Suprapubic skin (tissue), 4 donors: ENCODE measurements around the gene SPCS1. TPM values are rescaled to one million over a fixed set of nuclear protein-coding genes. Genes with fewer than 3 reads are reported as not detected.

Experiments used
- DNase-seq, 2 donors: peaks; one replicate each; pipeline ENCODE4 v3.0.0-alpha.2; 2019; ENCODE audit warnings: low spot score in 2 of 2
- H3K27ac ChIP-seq: fragments of 200-600 bp; sonication (generic); one replicate; pipeline ENCODE4 v1.5.1; 2019
- H3K27me3 ChIP-seq: fragments of 200-600 bp; sonication (generic); one replicate; pipeline ENCODE4 v1.5.1; 2019
- H3K36me3 ChIP-seq: fragments of 200-600 bp; sonication (generic); one replicate; pipeline ENCODE4 v1.5.1; 2019
- H3K4me1 ChIP-seq: fragments of 200-600 bp; sonication (generic); one replicate; pipeline ENCODE4 v1.5.1; 2019
- H3K4me3 ChIP-seq: fragments of 200-600 bp; sonication (generic); one replicate; pipeline ENCODE4 v1.5.1; 2019; ENCODE audit warnings: mild to moderate bottlenecking
- H3K9me3 ChIP-seq: fragments of 200-600 bp; sonication (generic); one replicate; pipeline ENCODE4 v1.5.1; 2019
- CTCF ChIP-seq, 2 donors: fragments of 200-600 bp in 1 of 2; fragments of 450-650 bp in 1 of 2; sonication (generic) in 1 of 2; IDR thresholded peaks; one replicate each; pipeline ENCODE4 v1.5.1; 2016 to 2019; ENCODE audit warnings: antibody characterized with exemption in 2 of 2, mild to moderate bottlenecking in 1 of 2, moderate library complexity in 1 of 2
- EP300 ChIP-seq: sonication (generic); formaldehyde crosslinking; IDR thresholded peaks from one replicate; pipeline ENCODE4 v1.6.1; 2017; ENCODE audit warnings: antibody characterized with exemption
- POLR2A ChIP-seq, 2 donors: fragments of 450-650 bp; IDR thresholded peaks; one replicate each; pipeline ENCODE4 v1.6.1; 2017; ENCODE audit warnings: antibody characterized with exemption in 2 of 2, mild to moderate bottlenecking in 2 of 2, moderate library complexity in 2 of 2
- POLR2AphosphoS5 ChIP-seq, 3 donors: sonication (generic); formaldehyde crosslinking; IDR thresholded peaks; one replicate each; pipeline ENCODE4 v1.6.1; 2017; ENCODE audit warnings: antibody characterized with exemption in 3 of 3
- WGBS: methylation state at CpG from one replicate; pipeline ENCODE4 v1.1.5; 2018; 5-methylcytosine and 5-hydroxymethylcytosine counted together
- total RNA-seq, 4 donors: library from RNA; depleted of rRNA; stranded (reverse); fragments of >200 nt; gene quantifications; one replicate each; pipeline ENCODE4 v1.1.0, GENCODE V29; 2016

The SPCS1 gene
- total RNA-seq, 4 donors from 2014 or later: 79.5 to 147 (median 104) TPM

GRCh38 chr3:52739730-52740129, 33.8 kb downstream of the SPCS1 start:
- Histone ChIP-seq H3K4me1 (no peaks in the 10 kb centered on the region), H3K36me3 (peaks cover 87% of the 10 kb centered on the region), H3K9me3 (no peaks in the 10 kb centered on the region), H3K27ac (no peak overlapping the region), H3K27me3 (no peaks in the 10 kb centered on the region), H3K4me3 (no peak overlapping the region)
- no peak for TF ChIP-seq POLR2A (IDR thresholded peaks at IDR 0.05)
- no peak for TF ChIP-seq EP300
- no peak for TF ChIP-seq POLR2AphosphoS5 (IDR thresholded peaks at IDR 0.05)
- DNase-seq: no peak
- 92% methylated on average over 1 of the region's 1 CpG for WGBS

GRCh38 chr3:52742418-52743041, 36.6 kb downstream of the SPCS1 start:
- Histone ChIP-seq H3K9me3 (no peaks in the 10 kb centered on the region), H3K4me3 (no peak overlapping the region), H3K27me3 (no peaks in the 10 kb centered on the region), H3K36me3 (peaks cover 87% of the 10 kb centered on the region), H3K4me1 (no peaks in the 10 kb centered on the region), H3K27ac (no peak overlapping the region)
- 62% methylated on average over 3 of the region's 3 CpGs for WGBS
- no peak for TF ChIP-seq EP300
- TF ChIP-seq POLR2A (IDR thresholded peaks at IDR 0.05): no peak
- no peak for TF ChIP-seq POLR2AphosphoS5 (IDR thresholded peaks at IDR 0.05)
- peak; percentile 37 for TF ChIP-seq CTCF (IDR thresholded peaks at IDR 0.05)
- DNase-seq: no peak

GRCh38 chr3:52743152-52743551, 37.2 kb downstream of the SPCS1 start:
- WGBS: 98% methylated on average over 5 of the region's 5 CpGs
- no peaks in the 10 kb centered on the region for H3K27me3 ChIP-seq

GRCh38 chr3:52743721-52744120, 37.8 kb downstream of the SPCS1 start:
- H3K4me3 ChIP-seq: no peak overlapping the region
- peaks cover 87% of the 10 kb centered on the region for H3K36me3 ChIP-seq
- no peak for DNase-seq
- H3K27ac ChIP-seq: no peak overlapping the region
- no peaks in the 10 kb centered on the region for H3K27me3 ChIP-seq
- no peaks in the 10 kb centered on the region for H3K4me1 ChIP-seq
- H3K9me3 ChIP-seq: no peaks in the 10 kb centered on the region
- 86% methylated on average over 2 of the region's 2 CpGs for WGBS
- TF ChIP-seq CTCF (IDR thresholded peaks at IDR 0.05): no peak
- TF ChIP-seq EP300: no peak
- no peak for TF ChIP-seq POLR2AphosphoS5 (IDR thresholded peaks at IDR 0.05)
- TF ChIP-seq POLR2A (IDR thresholded peaks at IDR 0.05): no peak

More at GRCh38 chr3:52743152-52743551, 37.2 kb downstream of the SPCS1 start:
- H3K4me3 ChIP-seq: no peak overlapping the region
- no peak for DNase-seq
- H3K9me3 ChIP-seq: no peaks in the 10 kb centered on the region
- no peak overlapping the region for H3K27ac ChIP-seq
- no peaks in the 10 kb centered on the region for H3K4me1 ChIP-seq
- TF ChIP-seq POLR2AphosphoS5 (IDR thresholded peaks at IDR 0.05): no peak
- TF ChIP-seq POLR2A (IDR thresholded peaks at IDR 0.05): no peak
- no peak for TF ChIP-seq EP300
- no peak for TF ChIP-seq CTCF (IDR thresholded peaks at IDR 0.05)
- peaks cover 86% of the 10 kb centered on the region for H3K36me3 ChIP-seq

- H3K36me3 ChIP-seq: peaks cover 74% of the 10 kb centered on the region
- no peak overlapping the region for H3K27ac ChIP-seq
- WGBS: 89% methylated on average over 3 of the region's 3 CpGs
Measured at GRCh38 chr3:52752045-52752660, 46.2 kb downstream of the SPCS1 start.

More at GRCh38 chr3:52752045-52752660, 46.2 kb downstream of the SPCS1 start:
- Histone ChIP-seq H3K4me1 (no peaks in the 10 kb centered on the region), H3K4me3 (no peak overlapping the region), H3K9me3 (no peaks in the 10 kb centered on the region), H3K27me3 (no peaks in the 10 kb centered on the region)
- TF ChIP-seq EP300 (no peak), CTCF (IDR thresholded peaks at IDR 0.05) (no peak), POLR2A (IDR thresholded peaks at IDR 0.05) (no peak), POLR2AphosphoS5 (IDR thresholded peaks at IDR 0.05) (no peak)
- no peak for DNase-seq
